ENCODE measurements around the gene CHST11. TPM values are rescaled to one million over a fixed set of nuclear protein-coding genes. Genes with fewer than 3 reads are reported as not detected.
A peak's percentile ranks its signal among the peaks of the same experiment; 100 is the strongest.

The CHST11 gene
- total RNA-seq, 1 donor = 8.2 TPM

- DNase-seq (ENCODE audit: low read depth) = no peak
- TF ChIP-seq CTCF (IDR thresholded peaks at IDR 0.05; ENCODE audit: insufficient read depth, low read depth, low read length) = no peak
- H3K4me3 ChIP-seq (ENCODE audit: low read depth, low read length) = no peak overlapping the region
Observed at GRCh38 chr12:104672096-104672445, 215.3 kb downstream of the CHST11 start.

- no peak for DNase-seq (ENCODE audit: low read depth)
- no peak overlapping the region for H3K4me3 ChIP-seq (ENCODE audit: low read depth, low read length)
- no peak for TF ChIP-seq CTCF (IDR thresholded peaks at IDR 0.05; ENCODE audit: insufficient read depth, low read depth, low read length)
Observed at GRCh38 chr12:104672501-104673265, 215.9 kb downstream of the CHST11 start.

GRCh38 chr12:104673294-104673693, 216.5 kb downstream of the CHST11 start:
- no peak overlapping the region for H3K4me3 ChIP-seq (ENCODE audit: low read depth, low read length)
- TF ChIP-seq CTCF (IDR thresholded peaks at IDR 0.05; ENCODE audit: insufficient read depth, low read depth, low read length) = no peak
- no peak for DNase-seq (ENCODE audit: low read depth)

- DNase-seq (ENCODE audit: low read depth) = peak; percentile 82
- H3K4me3 ChIP-seq (ENCODE audit: low read depth, low read length) = no peak overlapping the region
- TF ChIP-seq CTCF (IDR thresholded peaks at IDR 0.05; ENCODE audit: insufficient read depth, low read depth, low read length) = no peak
Observed at GRCh38 chr12:104673696-104674482, 217.1 kb downstream of the CHST11 start.

- TF ChIP-seq CTCF (IDR thresholded peaks at IDR 0.05; ENCODE audit: insufficient read depth, low read depth, low read length) = no peak
- H3K4me3 ChIP-seq (ENCODE audit: low read depth, low read length) = no peak overlapping the region
- no peak for DNase-seq (ENCODE audit: low read depth)
Observed at GRCh38 chr12:104676636-104677035, 219.9 kb downstream of the CHST11 start.

- no peak overlapping the region for H3K4me3 ChIP-seq (ENCODE audit: low read depth, low read length)
- no peak for TF ChIP-seq CTCF (IDR thresholded peaks at IDR 0.05; ENCODE audit: insufficient read depth, low read depth, low read length)
- DNase-seq (ENCODE audit: low read depth) = no peak
Observed at GRCh38 chr12:104677441-104678089, 220.8 kb downstream of the CHST11 start.

Data from fibroblast of villous mesenchyme (primary cell).